CD14-positive monocyte (primary cell): ENCODE measurements around the gene PPP4R3B. TPM values are rescaled to one million over a fixed set of nuclear protein-coding genes. Genes with fewer than 3 reads are reported as not detected.

Experiments used
- DNase-seq, 3 donors: peaks; one replicate each; pipeline ENCODE4 v3.0.0-alpha.2; 2011 to 2022
- H2AFZ ChIP-seq: 2 replicates; pipeline ENCODE4 v1.6.0; 2012; ENCODE audit warnings: mild to moderate bottlenecking, low read depth, low read length, inconsistent platforms; ENCODE audit not compliant: insufficient read depth, poor library complexity, severe bottlenecking
- H3K27ac ChIP-seq, 2 donors: 1 replicate in 1 of 2; 2 replicates in 1 of 2; pipeline ENCODE4 v1.5.1; 2012 to 2013; ENCODE audit warnings: low read length in 2 of 2, control low read depth in 1 of 2, inconsistent platforms in 1 of 2, low read depth in 1 of 2, mild to moderate bottlenecking in 1 of 2
- H3K27me3 ChIP-seq, 2 donors: one replicate each; pipeline versions ENCODE4 v1.6.0 to v1.6.1; 2011 to 2013; ENCODE audit warnings: low read length in 2 of 2; ENCODE audit not compliant: control insufficient read depth in 2 of 2, insufficient read depth in 2 of 2
- H3K36me3 ChIP-seq, 2 donors: replicated peaks in 1 of 2; 1 replicate in 1 of 2; 2 replicates in 1 of 2; pipeline versions ENCODE4 v1.5.1 to v1.6.1; 2012 to 2013; ENCODE audit warnings: low read length in 2 of 2, control low read depth in 1 of 2, inconsistent platforms in 1 of 2, mild to moderate bottlenecking in 1 of 2; ENCODE audit not compliant: insufficient read depth in 2 of 2, control insufficient read depth in 1 of 2
- H3K4me1 ChIP-seq, 2 donors: 1 replicate in 1 of 2; 2 replicates in 1 of 2; pipeline versions ENCODE4 v1.5.1 to v1.6.1; 2012 to 2013; ENCODE audit warnings: low read length in 2 of 2, control low read depth in 1 of 2, inconsistent platforms in 1 of 2, mild to moderate bottlenecking in 1 of 2, moderate library complexity in 1 of 2; ENCODE audit not compliant: insufficient read depth in 2 of 2, control insufficient read depth in 1 of 2
- H3K4me2 ChIP-seq: replicated peaks from 2 replicates; pipeline ENCODE3; 2012; ENCODE audit warnings: low read length, moderate library complexity, mild to moderate bottlenecking; ENCODE audit not compliant: poor library complexity, severe bottlenecking; ENCODE audit errors: extremely low read depth
- H3K4me3 ChIP-seq, 3 experiments: fragments of 200-600 bp in 1 of 3; sonication (generic) in 1 of 3; replicated peaks in 1 of 3; 1 replicate in 2 of 3; 2 replicates in 1 of 3; pipeline ENCODE4 v1.5.1; 2011 to 2013; ENCODE audit warnings: low read length in 3 of 3, mild to moderate bottlenecking in 3 of 3, control low read depth in 2 of 3, low read depth in 2 of 3, inconsistent platforms in 1 of 3, moderate library complexity in 1 of 3
- H3K79me2 ChIP-seq: 2 replicates; pipeline ENCODE4 v1.6.0; 2012; ENCODE audit warnings: mild to moderate bottlenecking, control low read depth, inconsistent platforms, low read length, moderate library complexity; ENCODE audit not compliant: insufficient read depth
- H3K9ac ChIP-seq: 2 replicates; pipeline ENCODE4 v1.6.0; 2017; ENCODE audit warnings: low read length, mild to moderate bottlenecking; ENCODE audit not compliant: insufficient read depth, poor library complexity, severe bottlenecking
- H3K9me3 ChIP-seq, 2 donors: replicated peaks in 1 of 2; 1 replicate in 1 of 2; 2 replicates in 1 of 2; pipeline versions ENCODE4 v1.5.1 to v1.6.1; 2012 to 2013; ENCODE audit warnings: low read length in 2 of 2, control low read depth in 1 of 2; ENCODE audit not compliant: control insufficient read depth in 1 of 2, insufficient read depth in 1 of 2
- H4K20me1 ChIP-seq: 2 replicates; pipeline ENCODE4 v1.6.0; 2012; ENCODE audit warnings: mild to moderate bottlenecking, low read length, control low read depth, moderate library complexity; ENCODE audit not compliant: insufficient read depth
- H3K27ac Mint-ChIP-seq, 7 donors: one replicate each; pipeline ENCODE4 v1.8.0; 2020; ENCODE audit warnings: mild to moderate bottlenecking in 7 of 7, mixed read lengths in 7 of 7, moderate library complexity in 6 of 7, inconsistent platforms in 2 of 7
- H3K27me3 Mint-ChIP-seq, 3 donors: one replicate each; pipeline ENCODE4 v1.8.0; 2021 to 2022; ENCODE audit warnings: low read depth in 3 of 3, mild to moderate bottlenecking in 3 of 3, mixed read lengths in 3 of 3, moderate library complexity in 3 of 3, inconsistent platforms in 1 of 3
- H3K36me3 Mint-ChIP-seq, 2 donors: one replicate each; pipeline ENCODE4 v1.8.0; 2020; ENCODE audit warnings: mixed read lengths in 2 of 2, inconsistent platforms in 1 of 2, mild to moderate bottlenecking in 1 of 2
- H3K4me1 Mint-ChIP-seq: one replicate; pipeline ENCODE4 v1.8.0; 2020; ENCODE audit warnings: mild to moderate bottlenecking, mixed read lengths
- H3K4me3 Mint-ChIP-seq, 2 donors: one replicate each; pipeline ENCODE4 v1.8.0; 2020; ENCODE audit warnings: mild to moderate bottlenecking in 2 of 2, mixed read lengths in 2 of 2, moderate library complexity in 1 of 2
- H3K9me3 Mint-ChIP-seq, 7 donors: one replicate each; pipeline ENCODE4 v1.8.0; 2020 to 2022; ENCODE audit warnings: mixed read lengths in 7 of 7, mild to moderate bottlenecking in 6 of 7, moderate library complexity in 6 of 7, inconsistent platforms in 2 of 7
- WGBS: methylation state at CpG from one replicate; pipeline ENCODE4 v1.1.5; 2013; ENCODE audit warnings: missing lambda C conversion rate; ENCODE audit not compliant: insufficient coverage; 5-methylcytosine and 5-hydroxymethylcytosine counted together
- intact Hi-C, 2 donors: fragments of 100-400 bp; cut with micrococcal nuclease; formaldehyde crosslinking; loops; one replicate each; pipeline versions ENCODE4 v1.15.0 to v1.15.1; 2023
- polyA plus RNA-seq, 3 donors: library from polyadenylated mRNA; depleted of rRNA in 1 of 3; unstranded in 2 of 3; stranded (reverse) in 1 of 3; fragments of 300-500 nt in 2 of 3; fragments of >200 nt in 1 of 3; fragmentation: Illumina TruSeq in 2 of 3; gene quantifications; 1 replicate in 2 of 3; 2 replicates in 1 of 3; pipeline ENCODE4 v1.2.3, GENCODE V29; 2012 to 2021
- TF ChIP-seq, protein P1 (sequence below): fragments of 200-600 bp; IDR thresholded peaks from one replicate; pipeline ENCODE4 v1.8.0; 2022; ENCODE audit warnings: antibody characterized with exemption, mild to moderate bottlenecking

Gene PPP4R3B
- polyA plus RNA-seq, 3 donors = 13.3 to 41.1 (median 30.2) TPM

DNA sequence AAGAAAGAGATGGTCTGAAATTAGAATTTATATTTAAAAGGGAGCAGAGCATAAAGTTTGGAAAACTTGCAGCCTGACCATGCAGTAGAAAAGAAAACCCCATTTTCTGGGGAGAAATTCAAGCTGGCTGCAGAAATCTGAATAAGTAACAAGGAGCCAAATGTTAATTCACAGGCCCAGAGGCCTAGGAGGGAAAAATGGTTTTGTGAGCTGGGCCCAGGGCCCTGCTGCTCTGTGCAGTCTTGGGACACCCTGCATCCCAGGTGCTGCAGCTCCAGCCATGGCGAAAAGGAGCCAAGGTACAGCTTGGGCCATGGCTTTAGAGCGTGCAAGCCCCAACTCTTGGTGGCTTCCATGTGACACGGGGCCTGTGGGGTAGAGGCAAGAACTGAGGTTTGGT, 56.6 kb downstream of the PPP4R3B start:
- intact Hi-C loops = loop anchor here in 1 of 2 donors (10.0 kb wide), 1 partner anchor 236 kb away; no protein-coding TSS in a partner anchor
- no peak overlapping the region for H3K4me3 ChIP-seq
- Mint-ChIP-seq H3K4me3 (no peak overlapping the region), H3K4me1 (no peaks in the 10 kb centered on the region), H3K36me3 (peaks cover 81 to 93% of the 10 kb centered on the region in 2 donors), H3K9me3 (peaks cover 0 to 6% (median 2%) of the 10 kb centered on the region in 7 donors), H3K27ac (no peak overlapping the region), H3K27me3 (no peaks in the 10 kb centered on the region)
- H3K9ac ChIP-seq = no peak overlapping the region
- H3K79me2 ChIP-seq = no peaks in the 10 kb centered on the region
- H3K27me3 ChIP-seq = no peaks in the 10 kb centered on the region
- peaks cover 91 to 97% of the 10 kb centered on the region in 2 donors for H3K36me3 ChIP-seq
- H3K4me2 ChIP-seq = no peak overlapping the region
- TF ChIP-seq, protein P1, sequence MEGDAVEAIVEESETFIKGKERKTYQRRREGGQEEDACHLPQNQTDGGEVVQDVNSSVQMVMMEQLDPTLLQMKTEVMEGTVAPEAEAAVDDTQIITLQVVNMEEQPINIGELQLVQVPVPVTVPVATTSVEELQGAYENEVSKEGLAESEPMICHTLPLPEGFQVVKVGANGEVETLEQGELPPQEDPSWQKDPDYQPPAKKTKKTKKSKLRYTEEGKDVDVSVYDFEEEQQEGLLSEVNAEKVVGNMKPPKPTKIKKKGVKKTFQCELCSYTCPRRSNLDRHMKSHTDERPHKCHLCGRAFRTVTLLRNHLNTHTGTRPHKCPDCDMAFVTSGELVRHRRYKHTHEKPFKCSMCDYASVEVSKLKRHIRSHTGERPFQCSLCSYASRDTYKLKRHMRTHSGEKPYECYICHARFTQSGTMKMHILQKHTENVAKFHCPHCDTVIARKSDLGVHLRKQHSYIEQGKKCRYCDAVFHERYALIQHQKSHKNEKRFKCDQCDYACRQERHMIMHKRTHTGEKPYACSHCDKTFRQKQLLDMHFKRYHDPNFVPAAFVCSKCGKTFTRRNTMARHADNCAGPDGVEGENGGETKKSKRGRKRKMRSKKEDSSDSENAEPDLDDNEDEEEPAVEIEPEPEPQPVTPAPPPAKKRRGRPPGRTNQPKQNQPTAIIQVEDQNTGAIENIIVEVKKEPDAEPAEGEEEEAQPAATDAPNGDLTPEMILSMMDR = no peak
- H3K9me3 ChIP-seq = no peaks in the 10 kb centered on the region
- H4K20me1 ChIP-seq = peaks cover 12% of the 10 kb centered on the region
- no peaks in the 10 kb centered on the region for H3K4me1 ChIP-seq
- no peak overlapping the region for H3K27ac ChIP-seq
- no peak for DNase-seq
- 83% methylated on average over 1 of the region's 3 CpGs for WGBS
- H2AFZ ChIP-seq = no peak overlapping the region

DNA sequence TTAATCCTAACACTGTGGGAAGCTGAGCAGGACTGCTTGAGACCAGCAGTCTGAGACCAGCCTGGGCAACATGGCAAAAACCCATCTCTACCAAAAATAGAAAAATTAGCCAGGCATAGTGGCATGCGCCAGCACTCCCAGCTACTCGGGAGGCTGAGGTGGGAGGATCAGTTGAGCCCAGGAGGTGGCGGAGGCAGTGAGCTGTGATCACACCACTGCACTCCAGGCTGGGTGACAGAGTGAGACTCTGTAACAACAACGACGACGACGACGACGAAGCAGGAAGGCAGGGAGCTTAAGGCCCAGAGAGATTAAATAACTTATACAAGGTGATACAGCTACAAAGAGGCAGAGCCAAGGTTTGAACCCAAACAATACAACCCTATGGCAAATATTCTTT, 60.6 kb downstream of the PPP4R3B start:
- H3K9ac ChIP-seq = no peak overlapping the region
- peaks cover 24% of the 10 kb centered on the region for H4K20me1 ChIP-seq
- Mint-ChIP-seq H3K4me3 (no peak overlapping the region), H3K4me1 (no peaks in the 10 kb centered on the region), H3K27me3 (no peaks in the 10 kb centered on the region), H3K36me3 (peaks cover 76 to 84% of the 10 kb centered on the region in 2 donors), H3K9me3 (peaks cover 0 to 4% (median 0%) of the 10 kb centered on the region in 7 donors), H3K27ac (peak overlapping the region in 1 of 7 donors; percentile 32)
- H3K9me3 ChIP-seq = no peaks in the 10 kb centered on the region
- no peak for DNase-seq
- peaks cover 77 to 97% of the 10 kb centered on the region in 2 donors for H3K36me3 ChIP-seq
- no peaks in the 10 kb centered on the region for H3K79me2 ChIP-seq
- intact Hi-C loops = no loop called here
- H2AFZ ChIP-seq = no peak overlapping the region
- H3K4me3 ChIP-seq = no peak overlapping the region
- no peak overlapping the region for H3K4me2 ChIP-seq
- H3K4me1 ChIP-seq = no peaks in the 10 kb centered on the region
- no peaks in the 10 kb centered on the region for H3K27me3 ChIP-seq
- H3K27ac ChIP-seq = no peak overlapping the region
- 100% methylated on average over 2 of the region's 9 CpGs for WGBS
- TF ChIP-seq, protein P1 = no peak
